ENCODE data around the gene DUSP22.

DUSP22 gene

GRCh38 chr6:386688-387266, 94.5 kb downstream of the DUSP22 start:
- no peak overlapping the region for H3K27ac Mint-ChIP-seq
- DNase-seq: no peak
- H3K9me3 Mint-ChIP-seq: peaks cover 5% of the 10 kb centered on the region
- H3K4me3 Mint-ChIP-seq: no peak overlapping the region
- no peaks in the 10 kb centered on the region for H3K36me3 Mint-ChIP-seq (ENCODE audit: low read depth)
- peaks cover 20% of the 10 kb centered on the region for H3K4me1 Mint-ChIP-seq
- peaks cover 84% of the 10 kb centered on the region for H3K27me3 Mint-ChIP-seq (ENCODE audit: low read depth, poor library complexity)
- no peak for TF ChIP-seq CTCF (IDR thresholded peaks at IDR 0.05)

- no peak overlapping the region for H3K4me3 Mint-ChIP-seq
- peaks cover 84% of the 10 kb centered on the region for H3K27me3 Mint-ChIP-seq (ENCODE audit: low read depth, poor library complexity)
- no peak for TF ChIP-seq CTCF (IDR thresholded peaks at IDR 0.05)
Observed at GRCh38 chr6:387293-387741, 95.0 kb downstream of the DUSP22 start.

GRCh38 chr6:388202-388903, 96.1 kb downstream of the DUSP22 start:
- no peak for TF ChIP-seq CTCF (IDR thresholded peaks at IDR 0.05)
- Mint-ChIP-seq H3K36me3 (ENCODE audit: low read depth) (no peaks in the 10 kb centered on the region), H3K4me1 (peaks cover 18% of the 10 kb centered on the region), H3K27me3 (ENCODE audit: low read depth, poor library complexity) (peaks cover 91% of the 10 kb centered on the region), H3K9me3 (no peaks in the 10 kb centered on the region), H3K27ac (no peak overlapping the region), H3K4me3 (no peak overlapping the region)
- no peak for DNase-seq

More at GRCh38 chr6:387293-387741, 95.0 kb downstream of the DUSP22 start:
- peaks cover 20% of the 10 kb centered on the region for H3K4me1 Mint-ChIP-seq
- DNase-seq: no peak
- no peaks in the 10 kb centered on the region for H3K36me3 Mint-ChIP-seq (ENCODE audit: low read depth)
- H3K9me3 Mint-ChIP-seq: no peaks in the 10 kb centered on the region
- H3K27ac Mint-ChIP-seq: no peak overlapping the region

GRCh38 chr6:389143-389542, 96.9 kb downstream of the DUSP22 start:
- Mint-ChIP-seq H3K27me3 (ENCODE audit: low read depth, poor library complexity) (peaks cover 96% of the 10 kb centered on the region), H3K4me3 (no peak overlapping the region), H3K27ac (no peak overlapping the region), H3K9me3 (no peaks in the 10 kb centered on the region), H3K4me1 (peaks cover 18% of the 10 kb centered on the region), H3K36me3 (ENCODE audit: low read depth) (no peaks in the 10 kb centered on the region)
- no peak for TF ChIP-seq CTCF (IDR thresholded peaks at IDR 0.05)
- no peak for DNase-seq

- peaks cover 96% of the 10 kb centered on the region for H3K27me3 Mint-ChIP-seq (ENCODE audit: low read depth, poor library complexity)
- DNase-seq: no peak
- H3K27ac Mint-ChIP-seq: no peak overlapping the region
- peaks cover 15% of the 10 kb centered on the region for H3K4me1 Mint-ChIP-seq
- no peak overlapping the region for H3K4me3 Mint-ChIP-seq
- H3K36me3 Mint-ChIP-seq (ENCODE audit: low read depth): no peaks in the 10 kb centered on the region
- no peak for TF ChIP-seq CTCF (IDR thresholded peaks at IDR 0.05)
- H3K9me3 Mint-ChIP-seq: no peaks in the 10 kb centered on the region
Observed at GRCh38 chr6:389622-390021, 97.3 kb downstream of the DUSP22 start.

All from nephron progenitor cell (in vitro differentiated cells).